Endothelial cell of umbilical vein (primary cell): ENCODE results near the gene ACAD9.

Source experiments
- TF ChIP-seq, protein P1 (sequence below), 2 donors: IDR thresholded peaks; 1 replicate in 1 of 2; 2 replicates in 1 of 2; pipeline ENCODE4 v1.5.1; 2011; ENCODE audit warnings: low read length in 2 of 2, mild to moderate bottlenecking in 2 of 2, moderate library complexity in 2 of 2, control low read depth in 1 of 2, inconsistent platforms in 1 of 2, low read depth in 1 of 2; ENCODE audit not compliant: insufficient read depth in 1 of 2; ENCODE audit errors: extremely low read depth in 1 of 2
- TF ChIP-seq, protein P2 (sequence below): IDR thresholded peaks from 2 replicates; pipeline ENCODE4 v1.6.1; 2011; ENCODE audit not compliant: insufficient read depth, insufficient read length

GRCh38 chr3:128848936-128849335 is 30.5 kb upstream of the ACAD9 start:
- TF ChIP-seq, protein P1, sequence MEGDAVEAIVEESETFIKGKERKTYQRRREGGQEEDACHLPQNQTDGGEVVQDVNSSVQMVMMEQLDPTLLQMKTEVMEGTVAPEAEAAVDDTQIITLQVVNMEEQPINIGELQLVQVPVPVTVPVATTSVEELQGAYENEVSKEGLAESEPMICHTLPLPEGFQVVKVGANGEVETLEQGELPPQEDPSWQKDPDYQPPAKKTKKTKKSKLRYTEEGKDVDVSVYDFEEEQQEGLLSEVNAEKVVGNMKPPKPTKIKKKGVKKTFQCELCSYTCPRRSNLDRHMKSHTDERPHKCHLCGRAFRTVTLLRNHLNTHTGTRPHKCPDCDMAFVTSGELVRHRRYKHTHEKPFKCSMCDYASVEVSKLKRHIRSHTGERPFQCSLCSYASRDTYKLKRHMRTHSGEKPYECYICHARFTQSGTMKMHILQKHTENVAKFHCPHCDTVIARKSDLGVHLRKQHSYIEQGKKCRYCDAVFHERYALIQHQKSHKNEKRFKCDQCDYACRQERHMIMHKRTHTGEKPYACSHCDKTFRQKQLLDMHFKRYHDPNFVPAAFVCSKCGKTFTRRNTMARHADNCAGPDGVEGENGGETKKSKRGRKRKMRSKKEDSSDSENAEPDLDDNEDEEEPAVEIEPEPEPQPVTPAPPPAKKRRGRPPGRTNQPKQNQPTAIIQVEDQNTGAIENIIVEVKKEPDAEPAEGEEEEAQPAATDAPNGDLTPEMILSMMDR (IDR thresholded peaks at IDR 0.05; ENCODE audit: extremely low read depth in 1 of 2, insufficient read depth in 1 of 2, low read depth in 1 of 2, low read length in 2 of 2), result no peak
- TF ChIP-seq, protein P2, sequence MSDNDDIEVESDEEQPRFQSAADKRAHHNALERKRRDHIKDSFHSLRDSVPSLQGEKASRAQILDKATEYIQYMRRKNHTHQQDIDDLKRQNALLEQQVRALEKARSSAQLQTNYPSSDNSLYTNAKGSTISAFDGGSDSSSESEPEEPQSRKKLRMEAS, result no peak
